ENCODE results near the gene CCDC102B. TPM values are rescaled to one million over a fixed set of nuclear protein-coding genes. Genes with fewer than 3 reads are reported as not detected.

Gene CCDC102B
- total and polyA plus RNA-seq, 2 of the 8 experiments (the other 6 are each of a cell fraction or from before 2014, with no cell fraction given), result 0.80 to 1.1 TPM

DNA sequence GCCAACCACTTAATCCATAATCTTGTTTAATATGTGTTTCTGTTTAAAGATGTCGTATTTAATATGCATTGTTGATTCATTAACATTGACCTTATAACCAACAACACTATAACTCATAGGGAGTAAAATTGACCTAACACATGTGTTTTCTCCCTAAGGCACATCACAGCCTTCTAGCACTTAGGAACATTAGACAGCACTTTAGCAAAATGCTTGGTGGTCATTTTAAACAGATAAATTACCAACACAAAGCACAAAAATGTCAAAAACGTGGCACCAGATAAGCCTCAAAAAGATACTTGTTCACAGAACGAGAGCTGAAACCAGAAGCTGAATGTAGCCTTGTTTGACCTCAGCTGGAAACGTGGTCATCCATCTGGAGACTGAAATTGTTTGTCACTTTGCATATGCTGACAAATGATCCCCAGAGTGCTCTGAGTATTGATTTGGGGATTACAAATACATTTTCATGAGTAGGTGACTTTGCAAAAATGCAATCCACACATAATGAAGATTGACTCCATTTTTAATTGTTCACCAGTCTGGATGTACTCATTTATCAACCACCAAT lies 139.2 kb downstream of the CCDC102B start:
- ChIA-PET CTCF (ENCODE audit: partially characterized antibody) (interaction anchor here (0.9 kb wide), 1 partner anchor 8 kb away, joined by 3 read pairs; no protein-coding TSS in a partner anchor), POLR2A (ENCODE audit: partially characterized antibody) (no interaction called here)
- Histone ChIP-seq H3K79me1 (ENCODE audit: low read depth, low read length) (no peaks in the 10 kb centered on the region), H3K4me2 (ENCODE audit: insufficient read depth in 1 of 2, low read depth in 2 of 2, low read length in 2 of 2) (no peak overlapping the region), H3K9ac (replicated peaks in 1 of 4; ENCODE audit: extremely low read depth in 1 of 4, low read depth in 3 of 4, low read length in 3 of 4) (no peak overlapping the region), H2BK20ac (ENCODE audit: low read length) (no peak overlapping the region), H4K8ac (ENCODE audit: extremely low read depth, insufficient read depth, low read length) (no peak overlapping the region), H2BK15ac (ENCODE audit: low read length) (no peak overlapping the region), H2BK120ac (replicated peaks; ENCODE audit: low read depth, low read length) (no peak overlapping the region), H3K56ac (replicated peaks; ENCODE audit: insufficient read length, low read depth, low read length) (no peak overlapping the region), H3K14ac (ENCODE audit: insufficient read length) (no peak overlapping the region), H3K23ac (ENCODE audit: insufficient read length) (no peak overlapping the region), H4K5ac (ENCODE audit: insufficient read length, low read depth, low read length) (no peak overlapping the region), H2AK5ac (ENCODE audit: low read depth, low read length) (no peak overlapping the region), H3K18ac (ENCODE audit: extremely low read depth, low read length) (no peak overlapping the region), H2AFZ (ENCODE audit: low read length) (peak overlapping the region; percentile 15; the same call in 1 of the 2 replicates), H2BK5ac (ENCODE audit: low read depth, low read length) (no peak overlapping the region), H3K23me2 (ENCODE audit: low read depth, low read length) (no peaks in the 10 kb centered on the region), H4K91ac (replicated peaks; ENCODE audit: insufficient read length, low read length) (no peak overlapping the region), H2BK12ac (ENCODE audit: low read depth, low read length) (no peak overlapping the region), H3K9me3 (ENCODE audit: insufficient read depth in 2 of 2, low read depth in 1 of 2, low read length in 1 of 2) (no peaks in the 10 kb centered on the region), H4K20me1 (replicated peaks in 1 of 2; ENCODE audit: control insufficient read depth in 1 of 2, insufficient read depth in 2 of 2, low read length in 2 of 2) (no peaks in the 10 kb centered on the region), H3K27ac (ENCODE audit: low read depth, low read length) (no peak overlapping the region), H3K4me3 (ENCODE audit: extremely low read depth in 1 of 4, insufficient read depth in 2 of 4, low read depth in 3 of 4, low read length in 4 of 4) (no peak overlapping the region), H3K79me2 (ENCODE audit: control insufficient read depth in 1 of 2, insufficient read depth in 2 of 2, low read length in 2 of 2) (no peaks in the 10 kb centered on the region), H3K27me3 (replicated peaks in 1 of 4; ENCODE audit: control insufficient read depth in 3 of 4, extremely low read depth in 1 of 4, insufficient read depth in 3 of 4, low read length in 3 of 4) (no peaks in the 10 kb centered on the region), H3K4me1 (replicated peaks in 1 of 4; ENCODE audit: control insufficient read depth in 3 of 4, insufficient read depth in 4 of 4, low read length in 3 of 4) (no peaks in the 10 kb centered on the region), H3K4ac (replicated peaks; ENCODE audit: insufficient read length, low read depth, low read length) (no peak overlapping the region), H3K36me3 (ENCODE audit: control insufficient read depth in 2 of 4, insufficient read depth in 4 of 4, low read length in 3 of 4) (no peaks in the 10 kb centered on the region)
- 82% methylated on average over 4 of the region's 4 CpGs; no CpG with 5 or more reads in 1 of the 2 experiments for WGBS, 2 experiments (ENCODE audit: extremely low coverage in 1 of 2, insufficient coverage in 1 of 2, insufficient read length in 1 of 2, insufficient replicate concordance in 2 of 2, low coverage in 1 of 2, low lambda C conversion rate in 2 of 2, missing lambda C conversion rate in 1 of 2)
- no peak for DNase-seq (ENCODE audit: low read depth in 1 of 2, low spot score in 2 of 2)
- no peak for FAIRE-seq
- TF ChIP-seq RFX5 (IDR thresholded peaks at IDR 0.05; ENCODE audit: borderline replicate concordance, low read depth, low read length), result no peak
- no peak for TF ChIP-seq SIX5 (IDR thresholded peaks at IDR 0.05; ENCODE audit: low read depth, low read length)
- TF ChIP-seq NANOG (IDR thresholded peaks at IDR 0.05; ENCODE audit: insufficient read depth, low read depth, low read length, poor library complexity, severe bottlenecking), result no peak
- no peak for TF ChIP-seq BACH1 (IDR thresholded peaks at IDR 0.05; ENCODE audit: low read length)
- TF ChIP-seq SUZ12 (IDR thresholded peaks at IDR 0.05; ENCODE audit: low read length), result no peak
- no peak for TF ChIP-seq RXRA (IDR thresholded peaks at IDR 0.05; ENCODE audit: insufficient read depth, low read depth, low read length)
- no peak for TF ChIP-seq KDM5A (IDR thresholded peaks at IDR 0.05; ENCODE audit: low read length)
- no peak for TF ChIP-seq KDM4A (IDR thresholded peaks at IDR 0.05; ENCODE audit: low read depth, low read length, severe bottlenecking)
- TF ChIP-seq MAFK (IDR thresholded peaks at IDR 0.05; ENCODE audit: low read depth, low read length), result no peak
- TF ChIP-seq TAF7 (optimal IDR thresholded peaks at IDR 0.05; ENCODE audit: borderline replicate concordance, low read depth, low read length), result no peak
- no peak for TF ChIP-seq RBBP5 (IDR thresholded peaks at IDR 0.05; ENCODE audit: borderline replicate concordance, low read depth, low read length)
